HFF-Myc (cell line): ENCODE measurements around the gene PDE3B.
"Not testable (repeated sequence)": the region's sequence is repeated elsewhere in the genome, so short reads cannot be mapped to it uniquely, and the experiment has no call there.

Experiments used
- DNase-seq: peaks from one replicate; pipeline ENCODE4 v3.0.0-alpha.2; 2011; ENCODE audit warnings: low read depth; ENCODE audit errors: extremely low read depth
- H3K4me3 ChIP-seq: replicated peaks from 2 replicates; pipeline ENCODE4 v1.5.1; 2011; ENCODE audit warnings: low read depth, mild to moderate bottlenecking, control low read depth, low read length
- TF ChIP-seq, protein P1 (sequence below): IDR thresholded peaks from 2 replicates; pipeline ENCODE4 v1.5.1; 2012; ENCODE audit warnings: mild to moderate bottlenecking, low read depth, low read length, control low read depth; ENCODE audit errors: missing control alignments

Gene PDE3B

DNA sequence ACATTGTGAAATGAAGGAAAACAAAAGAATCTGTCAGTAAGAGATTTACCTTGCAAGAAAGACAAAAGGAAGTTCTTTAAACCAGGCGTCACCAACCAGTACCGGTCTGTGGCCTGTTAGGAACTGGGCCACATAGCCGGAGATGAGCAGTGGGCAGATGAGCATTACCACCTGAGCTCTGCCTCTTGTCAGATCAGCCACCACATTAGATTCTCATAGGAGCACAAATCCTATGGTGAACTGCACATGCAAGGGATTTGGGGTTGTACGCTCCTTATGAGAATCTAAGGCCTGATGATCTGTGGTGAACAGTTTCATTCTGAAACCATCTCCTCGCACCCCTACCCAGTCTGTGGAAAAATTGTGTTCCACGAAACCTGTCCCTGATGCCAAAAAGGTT, 140.2 kb downstream of the PDE3B start:
- TF ChIP-seq, protein P1, sequence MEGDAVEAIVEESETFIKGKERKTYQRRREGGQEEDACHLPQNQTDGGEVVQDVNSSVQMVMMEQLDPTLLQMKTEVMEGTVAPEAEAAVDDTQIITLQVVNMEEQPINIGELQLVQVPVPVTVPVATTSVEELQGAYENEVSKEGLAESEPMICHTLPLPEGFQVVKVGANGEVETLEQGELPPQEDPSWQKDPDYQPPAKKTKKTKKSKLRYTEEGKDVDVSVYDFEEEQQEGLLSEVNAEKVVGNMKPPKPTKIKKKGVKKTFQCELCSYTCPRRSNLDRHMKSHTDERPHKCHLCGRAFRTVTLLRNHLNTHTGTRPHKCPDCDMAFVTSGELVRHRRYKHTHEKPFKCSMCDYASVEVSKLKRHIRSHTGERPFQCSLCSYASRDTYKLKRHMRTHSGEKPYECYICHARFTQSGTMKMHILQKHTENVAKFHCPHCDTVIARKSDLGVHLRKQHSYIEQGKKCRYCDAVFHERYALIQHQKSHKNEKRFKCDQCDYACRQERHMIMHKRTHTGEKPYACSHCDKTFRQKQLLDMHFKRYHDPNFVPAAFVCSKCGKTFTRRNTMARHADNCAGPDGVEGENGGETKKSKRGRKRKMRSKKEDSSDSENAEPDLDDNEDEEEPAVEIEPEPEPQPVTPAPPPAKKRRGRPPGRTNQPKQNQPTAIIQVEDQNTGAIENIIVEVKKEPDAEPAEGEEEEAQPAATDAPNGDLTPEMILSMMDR, result no peak
- no peak overlapping the region for H3K4me3 ChIP-seq
- DNase-seq, result no peak

DNA sequence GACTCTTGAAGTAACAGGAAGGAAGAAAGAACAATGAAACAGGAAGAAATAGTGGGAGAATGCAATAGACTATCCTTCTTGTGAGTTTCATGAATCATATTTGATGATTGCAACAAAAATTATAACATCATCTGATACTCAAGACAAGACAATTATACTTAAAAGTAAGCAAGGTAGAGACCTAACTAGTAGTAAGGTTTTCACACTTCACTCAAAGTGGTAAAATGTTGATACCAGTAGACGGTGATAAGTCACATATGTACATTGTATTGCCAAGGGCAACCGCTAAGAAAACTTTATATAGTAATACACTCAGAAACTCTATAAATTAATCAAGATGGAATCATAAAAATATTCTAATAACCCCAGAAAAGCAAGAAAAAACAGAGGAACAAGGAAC, 140.6 kb downstream of the PDE3B start:
- no peak for DNase-seq
- TF ChIP-seq, protein P1, result no peak
- no peak overlapping the region for H3K4me3 ChIP-seq

DNA sequence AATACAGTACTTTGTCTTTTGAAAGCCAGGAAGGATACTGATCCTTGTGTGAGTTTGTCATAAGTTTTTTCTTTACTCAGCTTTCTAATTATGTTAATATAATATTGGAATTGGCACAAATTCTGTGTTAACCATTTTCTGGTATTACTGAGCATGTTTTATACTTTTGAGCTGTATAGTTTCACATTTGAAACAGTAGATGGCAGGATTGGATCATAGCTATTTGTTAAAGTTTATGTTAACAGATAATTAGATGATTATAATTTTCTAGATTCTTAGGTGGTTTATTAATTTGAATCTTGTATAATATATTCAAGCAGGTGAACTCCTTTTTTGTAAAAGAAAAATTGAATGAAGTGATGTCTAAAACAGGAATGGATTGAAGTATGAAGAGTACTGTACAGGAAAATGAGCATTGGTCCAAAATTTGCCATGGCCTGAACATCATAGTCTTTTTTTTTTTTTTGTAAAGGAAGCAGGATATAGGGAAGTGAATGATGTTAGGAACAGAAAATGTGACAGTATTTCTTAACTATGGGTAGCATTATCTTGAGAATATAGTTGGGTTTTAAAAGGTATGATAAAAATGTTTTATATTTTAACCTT, 146.4 kb downstream of the PDE3B start:
- H3K4me3 ChIP-seq, result no peak overlapping the region
- DNase-seq, result no peak
- TF ChIP-seq, protein P1, result no peak

DNA sequence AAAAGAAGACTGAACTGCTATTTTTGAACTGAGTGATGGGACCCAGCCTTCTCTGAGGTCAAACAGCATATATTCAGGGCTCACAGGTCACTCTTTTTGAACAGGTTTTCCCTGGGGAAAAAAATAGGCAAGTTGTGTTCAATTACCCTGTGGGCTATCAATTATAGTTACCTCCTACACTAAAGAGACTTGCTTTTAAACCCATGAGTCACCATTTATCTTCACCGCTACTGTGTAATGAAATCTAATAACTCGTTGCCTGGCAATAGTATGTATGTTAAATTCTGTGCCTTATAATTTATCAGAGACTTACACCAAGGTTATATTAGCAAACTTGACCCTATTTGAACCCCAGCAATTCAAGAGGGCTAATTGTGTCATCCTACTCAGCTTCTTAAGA, 149.9 kb downstream of the PDE3B start:
- TF ChIP-seq, protein P1, result no peak
- H3K4me3 ChIP-seq, result no peak overlapping the region
- no peak for DNase-seq

DNA sequence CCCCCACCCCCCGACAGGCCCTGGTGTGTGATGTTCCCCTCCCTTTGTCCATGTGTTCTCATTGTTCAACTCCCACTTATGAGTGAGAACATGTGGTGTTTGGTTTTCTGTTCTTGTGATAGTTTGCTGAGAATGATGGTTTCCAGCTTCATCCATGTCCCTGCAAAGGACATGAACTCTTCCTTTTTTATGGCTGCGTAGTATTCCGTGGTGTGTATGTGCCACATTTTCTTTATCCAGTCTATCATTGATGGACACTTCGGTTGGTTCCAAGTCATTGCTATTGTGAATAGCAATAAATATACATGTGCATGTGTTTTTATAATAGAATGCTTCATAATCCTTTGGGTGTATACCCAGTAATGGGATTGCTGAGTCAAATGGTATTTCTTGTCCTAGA, 152.4 kb downstream of the PDE3B start:
- DNase-seq, H3K4me3 ChIP-seq: not testable (repeated sequence)

DNA sequence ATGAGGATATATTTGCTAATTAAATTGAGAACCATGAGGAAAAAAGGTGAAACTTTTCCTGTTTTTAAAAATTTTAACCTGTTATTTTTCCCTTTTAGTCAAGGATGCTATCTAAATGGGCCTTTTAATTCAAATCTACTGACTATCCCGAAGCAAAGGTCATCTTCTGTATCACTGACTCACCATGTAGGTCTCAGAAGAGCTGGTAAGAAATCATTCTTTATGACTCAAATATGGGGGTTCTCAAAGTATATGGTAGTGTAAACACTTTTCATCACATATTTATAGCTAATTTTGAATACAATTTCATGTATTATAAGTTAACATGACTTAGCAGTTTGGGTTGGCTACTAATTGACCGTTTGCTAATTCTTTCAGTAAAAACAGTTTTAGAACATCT, 160.2 kb downstream of the PDE3B start:
- TF ChIP-seq, protein P1, result no peak
- DNase-seq, result no peak
- H3K4me3 ChIP-seq, result no peak overlapping the region

DNA sequence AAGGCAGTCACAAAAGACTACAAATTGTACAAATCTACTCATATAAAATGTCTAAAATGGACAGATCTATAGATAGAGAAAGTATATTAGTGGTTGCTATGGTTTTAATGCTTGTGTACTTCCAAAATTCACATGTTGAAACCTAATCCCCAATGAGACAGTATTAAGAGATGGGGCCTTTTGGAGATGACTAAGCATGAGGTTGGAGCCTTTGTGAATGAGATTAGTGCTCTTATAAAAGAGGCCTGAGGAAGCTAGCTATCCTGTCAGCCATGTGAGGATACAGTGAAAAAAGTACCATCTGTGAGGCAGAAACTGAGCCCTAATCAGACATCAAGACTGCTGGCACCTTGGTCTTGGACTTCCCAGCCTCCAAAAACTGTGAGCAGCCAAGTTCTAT, 165.9 kb downstream of the PDE3B start:
- TF ChIP-seq, protein P1, result no peak
- DNase-seq, result peak; percentile 52
- H3K4me3 ChIP-seq, result no peak overlapping the region
